ENCODE data around the gene DTWD2. TPM values are rescaled to one million over a fixed set of nuclear protein-coding genes. Genes with fewer than 3 reads are reported as not detected.

The DTWD2 gene
- total RNA-seq, result 1.9 and 3.0 TPM in 2 replicates

GRCh38 chr5:118987988-118988865 lies at the start of gene DTWD2:
DTWD2 (minus strand) TSS chr5:118988547; CDS start chr5:118988511, 36 bp downstream.

Other genes with a start within 250 kb of the DTWD2 start
- gene DMXL1, start 82.5 kb upstream of the DTWD2 start, total RNA-seq, result 16.0 and 22.1 TPM in 2 replicates

Measured in mammary microvascular endothelial cell (primary cell).